ENCODE measurements around the gene BAZ2B. TPM values are rescaled to one million over a fixed set of nuclear protein-coding genes. Genes with fewer than 3 reads are reported as not detected.

Gene BAZ2B
- total RNA-seq, 2 donors from 2014 or later: 53.1 to 64.1 TPM

- DNase-seq: no peak
- Mint-ChIP-seq H3K4me3 (no peak overlapping the region), H3K36me3 (ENCODE audit: low read depth) (no peaks in the 10 kb centered on the region), H3K27ac (no peak overlapping the region), H3K27me3 (ENCODE audit: insufficient read depth) (no peaks in the 10 kb centered on the region), H3K4me1 (peaks cover 2% of the 10 kb centered on the region), H3K9me3 (no peaks in the 10 kb centered on the region)
- Histone ChIP-seq H3K4me1 (ENCODE audit: control insufficient read depth, insufficient read depth, low read length) (no peaks in the 10 kb centered on the region), H3K9ac (ENCODE audit: extremely low read depth, low read length, poor library complexity, severe bottlenecking) (no peak overlapping the region), H3K27me3 (ENCODE audit: control insufficient read depth, insufficient read depth, low read length, poor library complexity, severe bottlenecking) (no peaks in the 10 kb centered on the region), H3K4me3 (ENCODE audit: low read length) (no peak overlapping the region), H3K9me3 (ENCODE audit: control insufficient read depth, low read length) (no peaks in the 10 kb centered on the region), H3K27ac (ENCODE audit: low read depth, low read length) (no peak overlapping the region), H3K36me3 (ENCODE audit: control insufficient read depth, insufficient read depth, low read length) (no peaks in the 10 kb centered on the region)
- WGBS, 2 experiments (ENCODE audit: insufficient coverage in 1 of 2, insufficient read length in 1 of 2): 97 to 100% methylated on average over 1 of the region's 2 CpGs
- no peak for TF ChIP-seq CTCF (conservative IDR thresholded peaks at IDR 0.05)
Observed at GRCh38 chr2:159508140-159508539, 108.2 kb downstream of the BAZ2B start.

- no peaks in the 10 kb centered on the region for H3K4me1 ChIP-seq (ENCODE audit: control insufficient read depth, insufficient read depth, low read length)
- 89 to 100% methylated on average over 1 of the region's 2 CpGs for WGBS, 2 experiments (ENCODE audit: insufficient coverage in 1 of 2, insufficient read length in 1 of 2)
- H3K9ac ChIP-seq (ENCODE audit: extremely low read depth, low read length, poor library complexity, severe bottlenecking): no peak overlapping the region
- DNase-seq: no peak
- Mint-ChIP-seq H3K4me1 (no peaks in the 10 kb centered on the region), H3K4me3 (no peak overlapping the region), H3K36me3 (ENCODE audit: low read depth) (peaks cover 2% of the 10 kb centered on the region), H3K27me3 (ENCODE audit: insufficient read depth) (no peaks in the 10 kb centered on the region), H3K9me3 (no peaks in the 10 kb centered on the region), H3K27ac (no peak overlapping the region)
- no peak overlapping the region for H3K4me3 ChIP-seq (ENCODE audit: low read length)
- peaks cover 6% of the 10 kb centered on the region for H3K9me3 ChIP-seq (ENCODE audit: control insufficient read depth, low read length)
- peaks cover 2% of the 10 kb centered on the region for H3K36me3 ChIP-seq (ENCODE audit: control insufficient read depth, insufficient read depth, low read length)
- no peak for TF ChIP-seq CTCF (conservative IDR thresholded peaks at IDR 0.05)
- H3K27me3 ChIP-seq (ENCODE audit: control insufficient read depth, insufficient read depth, low read length, poor library complexity, severe bottlenecking): no peaks in the 10 kb centered on the region
- no peak overlapping the region for H3K27ac ChIP-seq (ENCODE audit: low read depth, low read length)
Observed at GRCh38 chr2:159506764-159507440, 109.4 kb downstream of the BAZ2B start.

- TF ChIP-seq CTCF (conservative IDR thresholded peaks at IDR 0.05): no peak
- no peak overlapping the region for H3K27ac ChIP-seq (ENCODE audit: low read depth, low read length)
- Mint-ChIP-seq H3K4me1 (no peaks in the 10 kb centered on the region), H3K27ac (no peak overlapping the region), H3K36me3 (ENCODE audit: low read depth) (peaks cover 5% of the 10 kb centered on the region), H3K9me3 (no peaks in the 10 kb centered on the region), H3K27me3 (ENCODE audit: insufficient read depth) (no peaks in the 10 kb centered on the region), H3K4me3 (no peak overlapping the region)
- no peaks in the 10 kb centered on the region for H3K27me3 ChIP-seq (ENCODE audit: control insufficient read depth, insufficient read depth, low read length, poor library complexity, severe bottlenecking)
- no peak overlapping the region for H3K9ac ChIP-seq (ENCODE audit: extremely low read depth, low read length, poor library complexity, severe bottlenecking)
- WGBS, 2 experiments (ENCODE audit: insufficient coverage in 1 of 2, insufficient read length in 1 of 2): 92 to 98% methylated on average over 2 to 3 of the region's 3 CpGs
- H3K9me3 ChIP-seq (ENCODE audit: control insufficient read depth, low read length): peaks cover 9% of the 10 kb centered on the region
- H3K36me3 ChIP-seq (ENCODE audit: control insufficient read depth, insufficient read depth, low read length): peaks cover 4% of the 10 kb centered on the region
- no peak for DNase-seq
- no peak overlapping the region for H3K4me3 ChIP-seq (ENCODE audit: low read length)
- H3K4me1 ChIP-seq (ENCODE audit: control insufficient read depth, insufficient read depth, low read length): no peaks in the 10 kb centered on the region
Observed at GRCh38 chr2:159506202-159506601, 110.1 kb downstream of the BAZ2B start.
